ENCODE data around the gene LYZL1.
"Not testable (repeated sequence)": the region's sequence is repeated elsewhere in the genome, so short reads cannot be mapped to it uniquely, and the experiment has no call there.

Gene LYZL1

DNA sequence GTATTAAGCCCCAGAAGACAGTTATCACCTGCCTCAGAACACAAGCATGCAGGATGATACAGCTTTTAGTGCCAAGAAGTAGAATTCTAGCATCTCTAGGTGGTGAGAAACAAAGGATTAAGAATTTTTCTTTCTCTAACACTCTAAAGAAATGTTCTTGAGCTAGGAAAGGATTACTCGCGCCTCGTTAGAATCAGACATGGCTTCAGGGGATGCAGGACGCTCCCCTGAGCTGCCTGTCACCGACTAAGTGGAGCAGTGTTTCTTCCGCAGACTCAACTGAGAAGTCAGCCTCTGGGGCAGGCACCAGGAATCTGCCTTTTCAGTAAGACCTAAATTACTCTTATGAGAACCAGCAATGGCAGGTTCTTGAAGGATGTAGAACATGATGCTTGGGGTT is at the start of gene LYZL1:
LYZL1 (plus strand) TSS at position 165 of the 400 bp plus-strand sequence. CDS start 2,798 bp downstream, outside the sequence.
- DNase-seq = not testable (repeated sequence)

DNA sequence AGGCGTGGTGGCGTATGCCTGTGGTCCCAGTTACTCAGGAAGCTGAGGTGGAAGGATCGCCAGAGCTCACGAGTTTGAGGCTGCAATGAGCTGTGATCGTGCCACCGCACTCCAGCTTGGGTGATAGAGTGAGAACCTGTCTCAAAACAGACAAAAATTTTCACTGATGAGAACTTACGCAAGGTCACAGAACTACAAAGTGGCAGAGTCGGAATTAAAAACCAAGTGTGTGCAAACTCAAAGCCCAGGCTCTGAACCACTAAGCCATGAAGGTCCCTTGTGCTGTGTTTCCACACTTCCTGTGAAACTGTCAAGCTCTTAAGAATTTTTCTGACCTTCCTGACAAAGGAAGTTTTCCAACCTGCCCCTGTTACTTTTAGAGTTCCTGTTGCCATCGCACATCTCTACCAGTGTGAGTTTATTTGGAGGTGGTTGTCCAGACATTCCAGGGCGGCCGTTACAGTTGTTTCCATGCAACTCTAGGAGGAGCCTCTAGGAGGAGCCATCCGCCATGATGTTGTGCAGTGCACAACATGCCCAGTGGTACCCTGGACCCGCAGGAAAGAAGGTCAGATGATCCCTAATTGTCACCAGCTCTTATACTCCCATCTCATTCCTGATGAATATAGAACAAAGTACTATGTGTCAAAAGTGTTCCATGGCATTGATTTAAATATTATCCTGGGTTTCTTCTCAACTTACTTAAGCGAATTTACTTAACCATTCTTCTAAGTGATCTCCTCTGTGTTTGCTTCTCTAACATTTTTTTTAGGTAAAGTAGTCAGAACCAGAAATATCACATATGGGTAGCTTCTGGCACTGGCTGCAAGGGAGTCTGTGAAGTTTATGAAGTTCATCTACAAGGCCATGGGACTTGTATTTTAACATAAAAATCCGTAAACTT is 49.0 kb upstream of the LYZL1 start:
- DNase-seq = no peak

DNA sequence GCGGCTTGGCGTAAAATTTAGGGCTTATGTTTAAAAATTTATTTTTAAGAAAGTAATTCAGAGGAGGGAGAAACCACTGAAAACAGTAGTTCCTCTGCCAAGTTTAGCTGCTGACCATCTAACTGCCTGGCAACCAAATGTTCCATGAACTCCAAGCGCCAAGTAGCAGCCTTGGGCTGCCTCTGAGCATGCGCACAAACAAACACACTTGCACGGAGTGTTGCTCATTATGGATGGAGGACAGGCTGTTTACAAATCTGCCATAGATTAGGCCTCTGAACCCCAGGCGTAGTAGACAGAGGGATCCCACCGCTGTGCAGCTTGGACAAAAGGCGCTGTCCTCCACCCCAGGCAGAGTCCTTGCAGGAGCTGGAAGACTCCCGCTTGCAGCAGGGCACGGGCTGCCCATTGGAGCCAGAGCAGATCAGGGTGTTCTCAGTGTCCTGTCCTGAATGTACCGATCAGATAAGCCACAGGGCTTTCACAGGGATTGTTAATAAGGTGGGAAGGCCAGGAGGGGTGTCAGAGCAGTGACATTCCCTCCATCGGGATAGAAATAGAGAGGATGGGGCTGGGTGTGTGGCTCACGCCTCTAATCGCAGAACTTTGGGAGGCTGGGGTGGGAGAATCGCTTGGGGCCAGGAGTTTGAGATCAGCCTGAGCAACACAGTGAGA is 47.7 kb upstream of the LYZL1 start:
- no peak for DNase-seq

DNA sequence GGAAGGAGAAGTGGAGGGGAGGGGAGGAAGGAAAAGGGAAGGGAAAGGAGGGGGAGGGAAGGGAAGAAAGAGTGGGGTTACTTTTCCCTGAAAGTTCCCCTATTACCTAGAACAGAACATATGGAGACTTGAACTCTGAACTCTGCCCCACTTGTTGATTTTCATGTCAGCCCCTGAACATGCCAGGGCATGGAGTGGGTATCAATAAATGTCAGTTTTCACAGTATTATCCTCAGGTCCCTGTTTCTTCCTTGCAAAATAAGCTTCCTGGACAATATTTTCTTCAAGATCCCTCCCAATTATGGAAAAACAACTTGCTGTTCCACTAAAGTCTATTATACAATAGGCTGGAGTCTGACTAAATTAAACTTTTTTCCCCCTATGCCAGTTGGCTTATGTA is 46.9 kb upstream of the LYZL1 start:
- DNase-seq = no peak

DNA sequence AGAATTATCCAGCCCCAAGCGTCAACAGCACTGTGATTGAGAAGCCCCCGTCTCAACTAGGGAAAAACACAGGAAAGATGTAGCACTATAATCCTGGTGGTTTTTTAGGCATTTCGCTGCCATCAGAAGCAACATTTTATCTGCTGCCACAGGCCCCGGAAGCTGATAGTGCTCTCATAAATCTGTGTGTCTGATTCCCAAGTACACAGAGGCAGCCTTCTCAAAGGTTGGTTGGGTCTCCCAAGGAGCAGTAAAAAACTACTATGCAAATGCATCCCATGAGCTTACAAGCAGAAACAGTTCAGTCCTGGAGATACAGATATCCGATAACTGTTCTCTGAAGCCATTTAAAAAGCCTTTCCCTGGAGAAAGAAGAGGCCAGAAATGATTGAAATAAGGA is 45.8 kb upstream of the LYZL1 start:
- no peak for DNase-seq

DNA sequence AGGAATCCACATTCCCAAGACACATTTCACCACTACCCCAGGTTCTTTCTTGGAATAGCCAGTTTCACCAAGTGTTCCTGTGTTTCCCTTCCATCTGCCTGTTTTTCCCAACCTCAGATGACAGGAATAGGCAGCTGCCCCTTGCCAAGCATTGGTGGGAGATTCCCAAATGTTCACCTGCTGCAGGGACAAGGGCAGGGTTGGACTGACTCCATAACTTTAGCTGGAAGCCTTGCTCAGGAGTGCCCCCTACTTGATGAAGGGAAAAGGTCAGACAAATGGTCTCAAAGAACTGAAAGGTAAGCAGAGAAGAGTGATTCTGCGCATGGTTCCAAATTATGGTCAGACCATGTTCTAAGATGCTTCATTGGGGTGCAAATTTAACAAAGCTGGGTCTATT is 45.1 kb upstream of the LYZL1 start:
- DNase-seq = no peak

DNA sequence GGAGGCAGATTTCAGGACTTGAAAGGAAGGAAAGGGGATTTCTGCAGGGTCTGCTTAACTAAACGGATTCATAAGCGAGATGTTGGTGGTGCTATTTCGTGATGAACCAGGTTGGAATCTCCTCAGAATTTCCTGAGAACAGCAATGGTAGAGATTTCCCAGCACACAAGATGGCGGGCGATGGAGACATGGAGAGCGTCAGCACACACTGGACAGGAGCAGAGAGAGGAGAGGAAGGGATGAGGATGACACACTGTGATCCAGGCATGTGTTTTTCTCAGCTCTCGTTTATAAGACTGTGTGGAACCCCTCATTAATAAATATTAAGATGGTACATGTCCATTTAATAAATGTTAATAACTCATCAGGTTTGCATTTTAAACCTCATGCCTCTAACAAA is 43.9 kb upstream of the LYZL1 start:
- DNase-seq = no peak

DNA sequence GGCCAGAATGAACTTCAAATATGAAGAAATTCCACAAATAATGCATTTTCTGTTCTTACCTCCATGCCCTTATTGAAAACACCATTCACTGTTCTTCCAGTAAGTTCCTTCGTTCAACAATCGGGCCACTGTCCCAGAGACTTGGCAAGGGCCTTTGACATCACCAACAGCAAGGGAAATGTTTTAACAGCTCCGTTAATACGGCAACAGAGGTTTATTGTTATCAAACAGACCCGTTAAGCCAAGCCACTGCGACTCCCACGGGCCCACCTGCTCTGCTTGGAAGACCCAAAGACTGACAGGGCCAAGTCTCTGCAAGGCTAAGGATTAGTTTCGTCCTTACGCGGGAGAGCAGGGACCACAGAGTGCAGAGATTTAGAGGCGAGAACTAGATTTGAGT is 43.4 kb upstream of the LYZL1 start:
- DNase-seq = no peak

DNA sequence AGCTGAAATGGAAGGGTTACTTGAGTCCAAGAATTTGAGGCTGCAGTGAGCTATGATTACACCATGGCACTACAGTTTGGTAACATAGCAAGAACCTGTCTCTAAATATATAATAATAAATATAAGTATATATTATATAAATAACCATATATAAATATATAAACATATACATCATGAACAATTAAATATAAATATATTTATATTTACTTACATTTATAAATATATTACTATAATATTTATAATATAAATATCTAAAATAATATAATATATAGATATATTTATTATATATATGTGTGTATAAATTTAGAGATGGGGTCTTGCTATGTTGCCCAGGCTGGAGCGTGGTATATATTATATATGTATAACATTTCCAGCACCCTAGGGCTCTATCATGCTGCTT is 42.4 kb upstream of the LYZL1 start:
- no peak for DNase-seq

DNA sequence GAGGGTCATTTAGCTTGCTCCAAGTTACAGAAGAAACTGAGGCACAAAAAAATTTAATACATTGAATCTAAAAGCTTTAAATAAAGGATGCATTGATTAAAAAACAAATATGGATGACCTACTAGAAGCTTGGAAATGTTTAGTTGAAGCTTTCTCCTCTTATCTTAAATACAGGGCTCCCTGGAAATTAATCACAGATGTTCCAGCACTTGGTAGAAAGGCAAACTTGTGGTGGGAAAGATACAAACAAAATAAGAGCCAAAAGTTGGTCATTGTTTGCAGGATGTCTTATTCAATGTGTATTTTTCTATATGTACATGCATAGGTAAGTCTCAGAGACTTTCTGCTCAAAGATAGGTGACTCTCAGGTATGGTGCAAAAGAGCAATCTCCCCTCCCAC is 40.7 kb upstream of the LYZL1 start:
- no peak for DNase-seq

DNA sequence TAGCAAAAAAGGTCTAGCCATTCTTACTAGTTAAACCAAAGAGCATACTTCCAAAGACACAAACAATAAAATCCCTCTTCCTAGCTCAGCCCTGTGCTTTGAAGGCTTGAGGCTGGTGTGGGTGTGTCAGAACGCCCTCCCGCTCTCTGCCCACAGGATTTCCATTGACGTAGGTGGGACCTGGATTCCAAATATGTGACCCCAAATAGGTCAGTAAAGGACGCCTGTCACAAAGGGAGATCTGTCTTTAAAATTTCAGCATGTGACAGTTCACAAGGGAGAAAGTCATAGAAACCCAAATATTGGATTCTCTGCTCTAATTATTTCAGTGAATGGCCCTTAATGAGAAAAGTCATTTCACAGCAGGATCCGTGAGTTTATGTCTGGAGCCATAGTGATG is 39.9 kb upstream of the LYZL1 start:
- no peak for DNase-seq

DNA sequence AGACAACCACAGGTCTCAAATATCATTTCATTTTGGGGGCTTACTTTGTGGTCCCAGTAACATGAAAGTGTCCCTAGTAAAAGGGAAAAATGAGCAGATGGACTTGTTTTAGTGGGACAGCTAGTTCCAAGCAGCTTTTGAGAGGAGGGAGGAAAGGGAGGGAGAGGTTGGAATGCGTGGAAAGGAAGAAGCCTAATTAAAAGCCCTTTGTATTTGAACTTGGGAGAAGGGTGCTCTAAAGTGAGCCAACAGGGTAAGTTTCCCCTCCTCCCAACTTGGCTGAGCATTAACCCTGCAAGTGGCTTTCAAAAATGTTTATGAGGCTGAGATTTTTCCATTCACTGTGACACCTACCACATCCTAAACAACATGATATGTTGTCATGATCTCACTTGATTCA is 38.8 kb upstream of the LYZL1 start:
- no peak for DNase-seq

DNA sequence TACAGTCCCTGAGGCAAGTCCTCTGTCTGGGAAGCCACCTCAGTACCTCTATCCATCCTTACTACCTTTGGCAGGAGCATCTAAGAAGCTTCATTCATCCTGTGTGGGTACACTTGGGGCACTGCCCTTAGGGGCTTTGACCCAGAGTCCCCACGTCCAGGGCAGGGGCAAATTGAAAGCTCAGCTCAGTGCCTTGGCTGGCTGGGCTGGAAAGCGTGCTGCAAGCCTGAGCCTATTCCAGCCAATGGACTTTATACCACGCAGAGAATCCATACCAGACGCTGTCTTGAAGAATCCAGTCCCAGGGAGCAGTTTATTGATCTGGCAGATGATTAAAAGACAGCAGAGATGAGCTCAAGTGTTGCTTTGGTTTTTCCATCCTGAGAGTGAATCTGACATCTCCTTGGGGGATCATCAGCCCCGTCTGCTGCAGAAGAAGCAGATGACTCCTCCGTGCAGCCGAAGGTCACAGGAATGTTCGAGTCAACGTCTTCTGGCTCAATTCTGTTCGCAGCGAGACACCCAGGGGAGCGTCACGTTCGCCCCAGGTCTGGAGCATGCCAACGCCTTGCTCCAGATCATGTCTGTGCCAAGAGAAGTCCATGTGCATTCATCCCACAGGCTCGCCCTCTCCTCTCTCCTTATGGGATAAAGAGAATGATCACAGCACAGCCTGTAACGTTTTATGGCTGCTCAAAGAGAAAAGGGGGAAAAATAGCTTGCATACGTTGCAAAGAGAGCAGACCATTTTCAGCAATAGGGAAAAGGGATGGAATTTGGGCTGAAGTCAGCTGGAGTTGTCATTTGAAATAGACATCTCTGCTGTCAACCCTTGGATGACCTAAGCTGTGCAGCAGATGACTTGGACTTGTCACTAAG is 35.8 kb upstream of the LYZL1 start:
- no peak for DNase-seq

DNA sequence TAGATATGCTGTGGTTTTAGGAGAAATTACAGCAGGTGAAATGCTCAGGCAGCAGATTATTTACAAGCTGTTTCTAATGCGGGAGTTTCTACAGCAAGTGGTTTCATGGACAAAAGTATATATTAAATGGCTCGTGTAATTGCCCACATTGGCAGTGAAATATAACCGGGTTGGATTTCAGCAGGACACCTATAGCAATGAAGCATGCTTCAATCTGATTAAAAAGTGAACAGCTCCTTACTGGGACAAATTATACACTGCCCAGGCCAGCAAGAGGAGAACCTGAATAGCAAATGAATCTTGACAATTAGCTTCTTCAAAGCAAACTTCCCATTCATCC is 35.2 kb upstream of the LYZL1 start:
- no peak for DNase-seq

DNA sequence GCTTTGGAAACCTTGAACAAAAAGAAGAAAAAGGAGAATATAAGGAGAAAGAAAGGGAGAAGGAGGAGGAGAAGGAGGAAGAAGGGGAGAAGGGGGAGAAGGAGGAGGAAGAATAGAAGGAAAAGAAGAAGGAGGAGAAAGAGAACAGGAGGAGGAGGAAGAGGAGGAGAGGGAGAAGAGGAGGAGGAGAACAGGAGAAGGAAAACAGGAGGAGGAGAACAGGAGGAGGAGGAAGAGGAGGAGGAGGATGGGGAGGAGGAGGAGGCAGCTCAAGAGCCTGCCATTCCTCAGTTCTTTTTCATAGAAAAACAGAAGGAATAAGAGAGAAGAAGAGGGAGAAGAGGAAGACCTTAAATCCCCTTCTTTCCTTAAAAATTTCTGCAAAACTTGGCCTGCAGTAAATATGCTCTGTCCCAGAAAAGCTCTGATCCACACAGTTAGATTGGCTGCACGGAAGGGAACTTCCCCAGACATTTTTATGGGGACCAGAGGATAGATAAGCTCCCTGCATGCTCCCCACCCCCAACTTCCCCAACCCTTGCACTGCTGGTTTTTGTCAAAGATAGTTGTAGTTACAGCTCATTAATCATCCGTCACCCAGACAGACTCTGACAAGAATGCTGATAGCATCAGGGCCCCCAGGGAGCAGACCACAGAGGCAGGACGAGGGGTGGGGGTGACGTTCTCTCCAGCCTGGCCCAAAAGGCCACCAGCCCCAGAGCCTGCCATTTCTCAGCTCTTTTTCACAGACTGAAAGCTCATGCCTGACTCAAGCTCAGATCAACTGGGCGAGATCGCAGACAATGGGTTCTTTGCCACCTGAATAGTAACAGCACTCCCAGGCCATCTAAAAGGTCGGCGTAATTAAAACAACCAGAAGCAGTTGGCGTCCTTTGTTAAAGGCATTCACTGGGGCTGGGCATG is 34.5 kb upstream of the LYZL1 start:
- no peak for DNase-seq

DNA sequence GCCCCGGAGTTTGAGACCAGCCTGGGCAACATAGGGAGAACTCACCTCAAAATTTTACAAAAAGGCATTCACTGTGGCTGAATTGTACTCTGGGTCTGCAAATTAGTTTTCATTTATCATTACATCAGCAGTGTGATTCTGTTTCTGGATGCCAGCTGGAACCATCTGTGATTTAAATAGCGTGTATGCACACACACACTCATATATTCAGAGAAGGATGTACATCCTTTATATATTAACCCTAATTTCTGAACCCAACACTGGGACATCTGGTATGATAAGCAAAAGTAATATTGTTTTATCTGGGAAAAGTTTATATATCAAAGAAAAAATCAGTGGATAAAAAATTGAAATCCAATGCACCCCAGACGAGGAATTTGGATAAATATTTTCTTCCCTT is 33.8 kb upstream of the LYZL1 start:
- no peak for DNase-seq

DNA sequence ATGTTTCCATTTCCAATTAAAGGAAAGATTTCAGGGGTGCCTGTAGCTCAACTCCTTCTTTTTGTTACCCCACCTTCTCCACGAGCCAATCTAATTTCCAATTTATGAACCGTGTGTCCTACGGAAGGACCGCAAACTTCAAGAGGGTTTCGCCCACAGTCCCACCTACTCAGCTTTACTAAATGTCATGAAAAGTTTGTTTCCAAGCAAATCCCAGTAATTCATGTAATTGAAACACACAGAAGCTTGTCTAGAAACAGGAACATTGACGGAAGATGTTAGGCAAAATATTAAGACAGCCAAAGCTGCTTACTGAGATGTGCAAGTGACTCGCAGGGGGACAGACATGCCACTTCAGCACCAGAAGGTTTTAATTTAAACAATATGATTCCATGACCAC is 32.9 kb upstream of the LYZL1 start:
- DNase-seq = no peak

DNA sequence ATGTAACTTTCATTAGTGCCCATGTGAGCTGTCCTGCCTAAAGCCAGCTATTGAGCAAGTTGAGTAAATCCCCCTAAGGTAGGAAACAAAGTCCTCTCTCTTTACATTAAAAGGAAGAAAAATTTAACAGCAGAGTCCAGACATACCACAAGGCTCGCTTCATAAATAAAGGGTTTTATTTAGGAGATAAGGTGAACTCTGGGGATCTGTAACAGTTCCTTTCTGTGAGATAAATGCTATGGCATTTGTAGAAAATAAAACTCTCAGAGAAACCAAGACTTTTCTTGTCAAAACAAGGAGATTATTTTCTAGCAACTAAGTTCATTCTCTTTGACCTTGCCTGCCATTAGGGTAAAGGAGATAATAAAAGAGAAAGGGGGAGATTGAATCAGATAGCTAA is 32.3 kb upstream of the LYZL1 start:
- no peak for DNase-seq

DNA sequence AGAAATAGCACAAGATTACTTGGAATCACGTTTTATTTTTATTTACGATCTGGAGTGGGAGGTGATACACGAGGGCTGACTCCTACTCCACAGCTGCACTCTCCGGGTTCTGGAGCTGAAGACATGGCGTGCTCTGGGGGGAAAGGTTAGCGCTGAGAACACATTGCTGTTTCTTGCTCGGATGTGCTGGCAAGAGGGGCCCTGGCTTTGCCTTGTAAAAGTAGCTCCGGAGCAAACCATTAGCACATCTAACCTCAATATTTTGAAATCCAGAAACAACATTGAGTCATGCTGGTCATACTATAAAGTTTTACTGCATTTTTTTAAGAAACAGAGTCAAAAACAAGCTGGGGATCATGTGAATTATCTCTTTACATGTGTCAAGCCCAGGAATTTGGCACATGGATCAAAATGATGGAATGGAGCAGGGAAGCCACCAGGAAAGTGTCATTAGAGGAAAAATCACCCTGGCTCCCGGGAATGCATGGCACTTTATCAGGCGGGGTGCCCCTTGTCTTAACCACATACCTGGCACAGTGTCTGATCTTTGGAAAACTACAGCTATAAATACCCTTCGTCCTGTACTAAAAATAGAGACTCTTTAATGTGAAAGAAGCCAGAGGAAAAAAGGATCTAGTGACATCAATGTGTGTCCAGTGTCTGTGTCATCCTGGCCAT is 31.6 kb upstream of the LYZL1 start:
- DNase-seq = no peak

DNA sequence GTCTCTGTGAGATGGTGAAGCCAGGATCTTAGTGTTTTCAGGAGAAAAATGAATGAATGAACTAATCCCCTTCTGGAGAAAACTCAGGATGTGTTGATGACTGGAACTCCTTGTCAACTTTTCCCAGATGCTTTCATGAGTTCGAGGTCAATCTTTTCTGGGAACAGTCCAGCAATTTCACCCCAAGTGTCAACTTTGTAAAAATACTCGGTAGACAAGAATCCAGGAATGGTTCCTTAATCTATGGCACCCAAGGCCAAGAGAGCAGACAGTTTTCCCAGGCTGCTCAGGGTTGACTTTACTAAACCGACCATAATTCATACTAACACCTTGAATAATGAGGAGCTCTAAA is 31.1 kb upstream of the LYZL1 start:
- no peak for DNase-seq

DNA sequence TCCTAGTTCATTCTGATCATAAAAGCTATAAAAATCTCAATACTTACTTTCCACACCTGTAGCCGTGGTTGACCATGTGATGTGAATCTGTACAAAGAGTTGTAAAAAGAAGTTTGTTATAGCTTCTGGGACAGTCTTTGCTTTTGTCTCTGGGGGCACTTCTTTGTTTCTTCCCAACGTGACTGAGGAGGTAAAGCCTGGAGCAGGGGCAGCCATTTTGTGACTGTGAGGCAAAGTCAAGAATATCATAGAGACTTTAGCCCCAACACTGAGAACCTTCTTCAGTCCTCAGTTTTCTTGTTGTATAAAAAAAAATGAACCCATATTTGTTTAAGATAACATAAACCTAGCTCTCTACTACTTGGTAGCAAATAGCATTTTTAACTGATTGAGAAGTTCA is 29.4 kb upstream of the LYZL1 start:
- no peak for DNase-seq

DNA sequence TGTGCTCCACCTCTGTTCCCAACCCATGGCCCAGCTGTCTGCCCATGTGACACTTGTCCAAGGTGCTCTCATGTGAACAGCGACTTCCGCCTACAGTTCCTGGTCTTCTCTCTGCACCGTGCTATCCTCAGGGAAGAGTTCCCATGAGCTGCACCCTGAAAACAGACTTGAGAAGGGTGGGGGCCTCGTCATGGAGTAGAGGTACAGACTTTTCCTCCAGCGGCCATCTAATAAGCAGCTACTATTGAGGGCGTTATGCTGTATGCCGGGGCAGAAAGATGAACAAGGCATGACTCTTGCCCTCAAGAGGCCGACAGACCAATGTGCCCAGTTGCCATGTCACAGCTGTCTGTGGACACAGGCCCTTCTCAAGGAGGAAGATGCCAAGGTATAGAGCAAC is 25.4 kb upstream of the LYZL1 start:
- no peak for DNase-seq

Data from NCI-H2171 treated with DMSO at 0.1 percent for 48 hours (cell line).